ENCODE measurements around the gene SPSB1. TPM values are rescaled to one million over a fixed set of nuclear protein-coding genes. Genes with fewer than 3 reads are reported as not detected.

SPSB1 gene
- polyA plus RNA-seq, 1 donor: 9.8 TPM

DNA sequence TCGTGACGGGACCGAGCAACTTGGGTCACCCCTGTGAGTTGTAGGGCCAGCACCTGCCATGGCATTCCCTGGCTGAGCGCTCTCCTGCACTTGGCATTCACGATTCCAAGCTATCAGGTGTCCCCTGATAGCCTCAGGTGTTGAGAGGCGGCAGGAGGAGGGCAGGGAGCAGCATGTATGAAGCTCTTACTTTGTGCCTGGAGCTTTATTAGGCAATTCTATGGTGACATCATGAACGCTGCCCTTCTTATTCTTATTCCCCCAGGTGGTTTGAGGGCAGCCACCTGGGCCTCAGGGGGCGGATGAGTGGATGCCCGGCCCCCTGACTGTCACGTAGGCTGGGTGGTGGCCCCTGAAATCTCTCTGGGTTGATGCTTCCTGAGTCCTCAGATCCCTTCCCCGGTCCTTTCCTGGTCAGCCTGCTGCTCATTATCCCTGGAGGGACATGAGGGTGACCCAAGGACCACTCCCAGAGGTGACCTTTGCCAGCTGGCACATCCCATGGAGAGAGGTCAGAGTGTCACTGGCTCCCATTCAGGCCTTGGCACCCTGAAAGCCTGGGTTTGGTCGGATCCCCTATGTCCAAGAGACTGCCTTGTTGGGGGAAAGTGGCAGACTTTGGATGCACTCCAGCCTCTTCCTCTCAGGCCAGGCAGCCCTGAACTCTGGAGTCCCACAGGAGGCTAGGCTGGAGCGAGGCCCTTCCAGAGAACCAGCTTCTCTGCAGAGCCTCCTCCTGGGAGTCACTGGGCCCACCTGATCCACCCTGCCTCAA is 51.9 kb downstream of the SPSB1 start:
- no peak for DNase-seq

DNA sequence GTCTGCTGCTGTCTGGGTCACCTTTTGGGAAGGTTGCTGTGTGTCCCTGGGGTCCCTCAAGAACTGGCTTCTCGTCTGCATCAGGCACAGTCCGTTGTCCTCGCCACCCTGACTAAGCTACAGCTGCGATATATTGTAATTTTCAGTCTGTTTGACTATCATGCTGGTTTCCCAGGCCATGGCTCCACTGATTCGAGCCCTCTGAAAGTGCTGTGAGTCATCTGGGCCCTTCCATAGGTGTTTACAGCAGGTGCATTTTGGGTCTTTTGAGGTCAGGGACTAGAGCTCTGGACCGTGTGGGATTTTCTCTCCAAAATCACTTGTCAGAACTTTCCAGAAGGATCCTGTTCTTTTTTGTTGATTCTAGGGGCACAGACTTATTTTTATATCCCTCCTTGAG is 52.8 kb downstream of the SPSB1 start:
- no peak for DNase-seq

- no peak for DNase-seq
These were observed 53.2 kb downstream of the SPSB1 start for GRCh38 chr1:9345922-9346321.

DNA sequence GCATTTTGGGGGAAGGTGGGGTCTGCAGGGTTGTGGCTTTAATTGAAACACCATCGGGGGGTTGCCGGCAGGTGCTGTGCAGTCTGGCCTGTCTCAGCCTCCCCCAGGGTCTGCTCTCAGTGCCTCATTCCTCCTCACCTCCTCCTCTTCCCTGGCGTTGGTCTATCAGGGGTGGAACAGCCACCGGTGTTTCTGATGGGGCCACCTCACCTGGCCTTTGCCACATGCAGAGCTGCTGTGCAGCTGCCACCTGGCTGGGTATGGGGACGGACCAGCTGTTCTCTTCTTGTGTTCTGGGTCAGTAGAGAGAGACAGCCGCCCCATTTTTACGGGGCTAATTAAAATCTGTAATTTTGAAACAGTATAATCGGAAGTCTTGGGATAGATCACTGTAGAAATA is 53.9 kb downstream of the SPSB1 start:
- no peak for DNase-seq

GRCh38 chr1:9347095-9347850 is 54.6 kb downstream of the SPSB1 start:
- DNase-seq: no peak

DNA sequence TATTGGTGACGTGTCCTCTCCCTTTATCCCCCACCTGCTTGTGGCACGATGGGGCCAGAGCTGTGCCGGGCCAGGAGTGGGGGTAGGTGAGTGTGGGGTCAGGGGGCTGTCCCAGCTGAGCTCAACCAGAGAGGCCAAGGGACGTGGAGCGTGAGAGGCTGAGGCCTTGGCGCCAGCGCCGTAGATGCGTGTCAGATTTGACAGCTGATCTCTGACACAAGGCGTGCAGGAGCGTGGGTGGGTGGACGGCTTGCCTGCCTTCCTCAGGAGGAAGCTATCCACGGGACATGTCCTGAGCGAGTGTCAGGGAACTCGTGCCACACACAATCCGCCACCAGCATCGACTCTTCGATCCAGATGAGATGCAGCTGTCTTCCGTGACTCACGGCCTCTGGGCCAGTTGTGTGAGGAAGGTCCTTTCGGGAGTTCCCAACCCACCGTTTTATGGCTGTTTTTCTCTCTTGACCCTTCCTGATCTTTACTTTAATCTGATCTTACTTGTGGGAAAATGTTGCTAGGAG is 56.7 kb downstream of the SPSB1 start:
- DNase-seq: no peak

GRCh38 chr1:9350013-9350908 is 57.6 kb downstream of the SPSB1 start:
- no peak for DNase-seq

DNA sequence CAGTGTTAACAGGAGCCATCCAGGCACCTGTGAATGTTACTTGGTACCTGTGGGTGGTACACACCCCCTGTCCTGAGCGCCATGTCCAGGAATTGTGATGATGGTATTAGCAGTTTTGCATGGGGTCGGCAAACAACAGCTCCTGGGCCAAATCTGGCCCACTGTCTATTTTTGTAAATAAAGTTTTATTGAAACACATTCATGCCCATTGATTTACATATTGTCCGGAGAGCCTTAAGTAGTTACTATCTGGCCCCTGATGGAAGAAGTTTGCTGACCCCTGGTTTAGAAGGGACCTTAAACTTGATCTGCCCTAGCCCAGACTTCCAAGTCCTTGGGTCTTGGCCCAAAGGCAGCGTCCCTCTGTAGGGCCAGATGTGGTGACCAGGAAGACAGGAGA is 58.3 kb downstream of the SPSB1 start:
- DNase-seq: no peak

DNA sequence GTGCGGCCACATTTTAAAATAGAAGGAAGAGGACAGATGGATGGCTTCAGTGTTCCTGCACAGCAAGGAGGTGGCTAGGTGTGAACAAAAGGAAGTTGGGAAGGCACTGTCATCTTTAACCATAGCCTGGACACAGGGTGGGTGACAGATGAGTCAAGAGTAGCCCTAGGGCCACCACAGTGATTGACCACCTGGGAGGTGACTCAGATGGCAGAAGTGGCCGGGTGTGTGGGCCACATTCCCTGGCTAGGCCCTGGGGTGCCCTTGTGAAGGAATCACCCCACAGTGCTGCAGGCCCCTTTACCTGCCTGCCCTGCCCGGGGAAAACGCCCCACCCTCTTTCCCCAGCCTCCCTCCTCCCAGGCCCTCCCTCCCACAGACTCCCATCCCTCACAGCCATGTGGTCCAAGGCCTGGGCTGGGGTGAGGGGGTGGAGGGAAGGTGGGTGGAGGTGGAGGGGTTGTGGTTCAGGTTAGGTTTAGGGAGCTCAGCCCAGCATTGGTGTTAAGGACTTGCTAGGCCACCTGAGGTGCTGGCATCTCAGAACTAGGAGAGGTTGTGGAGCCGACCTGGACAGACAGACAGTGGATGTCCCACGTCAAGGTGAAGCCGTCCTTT is 59.1 kb downstream of the SPSB1 start:
- DNase-seq: no peak

DNA sequence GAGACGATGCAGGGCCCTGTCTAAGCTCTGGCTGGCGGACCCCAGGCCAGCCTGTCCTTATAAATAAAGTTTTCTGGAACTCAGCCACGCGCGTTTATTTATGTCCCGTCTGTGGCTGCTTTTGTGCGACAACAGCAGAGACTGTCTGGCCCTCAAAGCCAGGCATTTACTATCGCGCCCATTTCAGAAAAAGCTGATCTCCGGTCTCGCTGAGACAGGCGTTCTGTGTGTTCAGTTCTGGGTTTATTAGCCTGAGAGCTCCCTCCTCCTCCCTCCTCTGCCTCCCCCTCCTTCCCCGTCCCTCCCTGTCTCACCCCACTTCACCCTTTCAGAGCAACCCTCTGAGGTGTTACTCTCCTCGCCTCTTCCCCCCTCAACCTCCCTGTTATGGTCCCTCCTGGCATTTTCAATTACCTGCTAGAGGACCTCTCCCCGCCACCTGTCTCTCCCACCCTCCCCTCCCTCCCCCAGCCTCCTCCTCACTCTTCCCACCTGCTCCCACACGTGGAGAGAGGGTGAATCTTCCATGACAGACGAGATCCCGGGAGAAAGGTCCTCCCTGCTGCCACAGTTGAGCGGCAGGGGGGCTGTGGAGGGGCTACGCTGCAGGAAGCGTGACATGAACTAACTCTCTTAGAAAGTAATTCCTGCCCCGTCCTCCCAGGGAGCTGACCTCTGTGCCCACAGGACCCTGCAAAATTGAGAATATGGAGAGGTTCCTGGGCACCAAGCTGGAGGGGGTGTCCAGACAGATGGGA is 59.9 kb downstream of the SPSB1 start:
- DNase-seq: peak; percentile 63

DNA sequence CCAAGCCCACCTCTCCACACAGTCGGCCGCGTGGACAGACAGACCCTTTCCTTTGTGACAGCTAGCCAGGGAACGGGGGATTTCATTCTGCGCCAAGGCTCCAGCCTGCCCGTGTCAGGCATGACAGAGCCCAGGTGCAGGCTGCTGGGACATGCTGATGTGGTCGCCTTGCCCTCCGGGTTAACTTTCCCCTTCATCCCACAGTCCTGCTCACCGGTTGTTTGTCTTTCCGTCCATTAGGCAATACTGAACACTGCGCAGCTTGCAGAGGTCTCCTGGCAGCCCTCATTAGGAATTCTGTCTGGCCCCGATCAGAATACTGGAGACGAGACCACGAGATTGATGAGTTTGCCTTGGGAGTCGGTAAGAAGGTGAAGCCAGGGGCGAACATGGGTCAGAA is 62.8 kb downstream of the SPSB1 start:
- no peak for DNase-seq

DNA sequence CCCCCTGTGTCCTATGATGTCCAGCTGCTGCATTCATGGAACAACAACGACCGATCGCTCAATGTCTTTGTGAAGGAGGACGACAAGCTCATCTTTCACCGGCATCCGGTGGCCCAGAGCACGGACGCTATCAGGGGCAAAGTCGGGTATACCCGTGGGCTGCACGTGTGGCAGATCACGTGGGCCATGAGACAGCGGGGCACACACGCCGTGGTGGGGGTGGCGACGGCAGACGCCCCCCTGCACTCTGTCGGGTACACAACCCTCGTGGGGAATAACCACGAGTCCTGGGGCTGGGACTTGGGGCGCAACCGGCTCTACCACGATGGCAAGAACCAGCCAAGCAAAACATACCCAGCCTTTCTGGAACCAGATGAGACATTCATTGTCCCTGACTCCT is 63.3 kb downstream of the SPSB1 start:
- no peak for DNase-seq

DNA sequence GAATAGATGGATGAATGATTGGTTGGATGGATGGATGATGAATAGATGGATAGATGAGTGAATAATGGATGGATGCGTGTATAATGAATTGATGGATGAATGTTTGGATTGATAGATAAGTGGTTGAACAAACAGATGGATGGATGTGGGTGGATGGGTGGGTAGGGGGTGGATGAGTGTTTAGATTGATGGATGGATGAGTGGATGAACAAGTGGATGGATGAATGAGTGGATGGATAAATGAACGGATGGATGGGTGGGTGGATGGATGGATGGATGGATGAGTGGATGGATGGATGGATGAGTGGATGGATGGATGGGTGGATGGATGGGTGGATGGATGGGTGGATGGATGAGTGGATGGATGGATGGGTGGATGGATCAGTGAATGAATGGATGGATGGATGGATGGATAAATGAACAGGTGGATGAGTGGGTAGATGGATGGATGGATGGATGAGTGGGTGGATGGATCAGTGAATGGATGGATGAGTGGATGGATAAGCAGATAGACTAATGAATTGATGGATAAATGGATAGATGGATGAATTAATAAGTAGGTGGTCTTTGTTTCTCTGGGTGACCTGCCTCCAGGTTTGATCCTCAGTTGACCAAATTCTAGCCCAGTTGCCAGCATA is 64.3 kb downstream of the SPSB1 start:
- no peak for DNase-seq

DNA sequence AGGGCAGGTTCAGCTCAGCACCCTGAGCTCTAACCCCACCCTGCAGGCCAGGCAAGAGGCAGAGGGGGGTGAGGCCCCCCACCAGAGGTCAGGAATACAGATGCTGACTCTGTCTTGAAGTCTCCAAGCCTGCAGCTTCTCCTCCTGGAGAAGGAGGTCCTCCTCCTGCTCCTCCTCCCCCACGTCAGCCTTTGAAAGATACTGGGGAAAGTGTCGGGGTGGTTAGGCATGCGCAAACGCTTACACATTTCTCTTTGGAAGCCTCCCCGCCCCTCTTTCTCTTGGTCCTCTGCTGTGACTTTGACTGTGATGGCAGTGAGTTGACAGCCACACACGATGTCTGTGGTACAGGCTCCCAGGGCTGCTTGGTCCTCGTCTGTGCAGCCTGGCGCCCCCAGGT is 65.3 kb downstream of the SPSB1 start:
- no peak for DNase-seq

GRCh38 chr1:9360371-9361064 is 67.8 kb downstream of the SPSB1 start:
- DNase-seq: no peak

- no peak for DNase-seq
These were observed 69.1 kb downstream of the SPSB1 start for GRCh38 chr1:9361630-9362260.

- DNase-seq: no peak
These were observed 69.8 kb downstream of the SPSB1 start for GRCh38 chr1:9362488-9362887.

DNA sequence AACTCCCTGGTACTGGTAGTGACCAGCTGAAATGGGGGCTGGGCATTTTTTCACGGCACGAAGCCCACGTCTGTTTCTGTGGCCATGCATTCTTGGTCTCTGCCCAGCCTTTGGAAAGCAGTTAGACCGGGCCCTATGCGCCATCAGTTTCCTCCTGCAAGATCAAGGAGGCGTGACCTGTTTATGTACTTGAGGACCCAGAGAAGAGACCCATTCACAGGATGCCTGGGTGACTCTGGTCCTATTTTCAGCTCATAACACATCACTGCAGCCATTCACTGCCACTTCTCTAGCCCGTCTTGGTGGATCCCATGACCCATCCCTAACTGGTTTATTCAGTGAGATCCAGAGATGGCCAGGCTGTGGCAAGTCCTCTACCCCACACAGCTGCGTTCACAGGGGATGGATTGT is 70.4 kb downstream of the SPSB1 start:
- DNase-seq: no peak

DNA sequence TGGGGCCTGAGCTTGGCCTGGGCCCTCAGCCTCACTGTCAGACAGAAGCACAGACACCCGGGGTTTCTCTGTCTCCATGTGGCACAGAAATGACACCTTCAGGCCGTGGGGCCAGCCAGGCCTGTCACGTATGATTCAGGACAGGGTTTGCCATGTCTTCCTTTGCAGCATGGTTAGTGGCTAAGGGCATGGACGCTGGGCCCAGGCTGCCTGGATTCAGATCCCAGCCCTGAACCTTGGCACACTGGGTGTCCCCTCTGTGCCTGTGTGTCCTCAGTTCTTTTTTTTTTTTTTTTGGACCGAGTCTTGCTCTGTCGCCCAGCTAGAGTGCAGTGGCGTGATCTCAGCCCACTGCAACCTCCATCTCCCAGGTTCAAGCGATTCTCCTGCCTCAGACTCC is 73.6 kb downstream of the SPSB1 start:
- no peak for DNase-seq

Data from left kidney (tissue), 2 donors.